Body of pancreas (tissue), 4 donors: Measurements from ENCODE around the gene NAA40.

Experiments used
- CTCF ChIP-seq, 7 experiments: fragments of 450-650 bp in 4 of 7; fragments of 200-600 bp in 3 of 7; sonication (generic) in 3 of 7; IDR thresholded peaks; one replicate each; pipeline ENCODE4 v1.5.1; 2016 to 2019; ENCODE audit warnings: antibody characterized with exemption in 7 of 7
- POLR2A ChIP-seq, 3 donors: fragments of 450-650 bp; IDR thresholded peaks; one replicate each; pipeline ENCODE4 v1.6.1; 2016; ENCODE audit warnings: antibody characterized with exemption in 3 of 3, mild to moderate bottlenecking in 2 of 3

GRCh38 chr11:63940786-63941185 is 2.0 kb downstream of the NAA40 start:
- TF ChIP-seq CTCF (IDR thresholded peaks at IDR 0.05) (no peak), POLR2A (IDR thresholded peaks at IDR 0.05) (no peak)
